A549 (cell line): Measurements from ENCODE around the gene ZNF484. TPM values are rescaled to one million over a fixed set of nuclear protein-coding genes. Genes with fewer than 3 reads are reported as not detected.
"Not testable (repeated sequence)": the region's sequence is repeated elsewhere in the genome, so short reads cannot be mapped to it uniquely, and the experiment has no call there.

ENCODE experiments used
- ATAC-seq, 2 experiments: fragments of 200-7000 bp in 1 of 2; fragments of >200 bp in 1 of 2; cut with Nextera tagmentation in 1 of 2; cut with Tn5 transposase in 1 of 2; 3 replicates each; pipeline versions ENCODE4 v1.8.0 to v1.9.1; 2018 to 2020; ENCODE audit warnings: mild to moderate bottlenecking in 1 of 2, moderate library complexity in 1 of 2
- CTCF ChIA-PET: fragments of 300-600 bp; sonication (Branson Sonifier 250); formaldehyde crosslinking; extraction: SDS; loops from one replicate; lab custom pipeline; 2021; ENCODE audit warnings: antibody characterized with exemption, inconsistent platforms; lab: Yijun Ruan, JAX
- POLR2A ChIA-PET: fragments of 350-600 bp; formaldehyde crosslinking; extraction: SDS; loops from one replicate; lab custom pipeline; 2021; ENCODE audit warnings: antibody characterized with exemption, inconsistent platforms; lab: Yijun Ruan, JAX
- DNase-seq, 2 experiments: peaks; one replicate each; pipeline versions ENCODE4 v3.0.0 to v3.0.0-alpha.2; 2011 to 2016; ENCODE audit warnings: low read depth in 1 of 2, low spot score in 1 of 2
- FAIRE-seq: peaks from 2 replicates; lab custom pipeline; 2011; peaks lifted over from hg19 to GRCh38; lab: Jason Lieb, UNC
- H3K27ac ChIP-seq, 2 experiments: fragments of >200 bp; sonication (Bioruptor Twin); formaldehyde crosslinking; 3 replicates each; pipeline ENCODE4 v1.5.1; 2016 to 2017
- H3K4me1 ChIP-seq: fragments of >200 bp; sonication (Bioruptor Twin); formaldehyde crosslinking; 3 replicates; pipeline ENCODE4 v1.6.1; 2016
- H3K4me2 ChIP-seq: fragments of >200 bp; sonication (Bioruptor Twin); formaldehyde crosslinking; 3 replicates; pipeline ENCODE4 v1.6.1; 2016
- H3K4me3 ChIP-seq: fragments of >200 bp; sonication (Bioruptor Twin); formaldehyde crosslinking; 3 replicates; pipeline ENCODE4 v1.5.1; 2016
- H3K9me3 ChIP-seq: fragments of >200 bp; sonication (Bioruptor Twin); formaldehyde crosslinking; 3 replicates; pipeline ENCODE4 v1.6.1; 2016
- CBX2 ChIP-seq: fragments of 200-600 bp; sonication (generic); IDR thresholded peaks from 2 replicates; pipeline ENCODE4 v1.6.1; 2016; ENCODE audit warnings: low read depth, mild to moderate bottlenecking, borderline replicate concordance
- CHD2 ChIP-seq: fragments of 150-350 bp; IDR thresholded peaks from 2 replicates; pipeline ENCODE4 v1.6.1; 2014; ENCODE audit warnings: low read length; ENCODE audit not compliant: partially characterized antibody
- CHD4 ChIP-seq: fragments of 200-600 bp; sonication (generic); IDR thresholded peaks from 2 replicates; pipeline ENCODE4 v1.6.1; 2016; ENCODE audit warnings: antibody characterized with exemption, mild to moderate bottlenecking, borderline replicate concordance
- EHF ChIP-seq: fragments of 250-450 bp; sonication (Bioruptor Pico); IDR thresholded peaks from 2 replicates; pipeline ENCODE4 v1.5.0; 2020; ENCODE audit warnings: mild to moderate bottlenecking
- ESRRA ChIP-seq: fragments of 150-350 bp; IDR thresholded peaks from 2 replicates; pipeline ENCODE4 v1.6.1; 2014; ENCODE audit warnings: mild to moderate bottlenecking, low read length, borderline replicate concordance
- FOSB ChIP-seq: fragments of 250-450 bp; sonication (Bioruptor Pico); IDR thresholded peaks from 2 replicates; pipeline ENCODE4 v1.5.0; 2020; ENCODE audit warnings: mild to moderate bottlenecking, moderate library complexity
- GATA3 ChIP-seq: IDR thresholded peaks from 2 replicates; pipeline ENCODE4 v1.6.1; 2012; ENCODE audit warnings: borderline replicate concordance
- HDAC2 ChIP-seq: fragments of 200-600 bp; sonication (generic); IDR thresholded peaks from 2 replicates; pipeline ENCODE4 v1.6.1; 2016
- HEYL ChIP-seq: fragments of 250-450 bp; sonication (Bioruptor Pico); IDR thresholded peaks from 2 replicates; pipeline ENCODE4 v1.8.0; 2021; ENCODE audit warnings: mild to moderate bottlenecking, moderate library complexity
- JUN ChIP-seq, 2 experiments: fragments of >200 bp; sonication (Bioruptor Twin); formaldehyde crosslinking; IDR thresholded peaks; 2 replicates in 1 of 2; 3 replicates in 1 of 2; pipeline ENCODE4 v1.6.1; 2016 to 2017
- JUNB ChIP-seq: fragments of >200 bp; sonication (Bioruptor Twin); formaldehyde crosslinking; IDR thresholded peaks from 2 replicates; pipeline ENCODE4 v1.6.1; 2016
- MAZ ChIP-seq: fragments of 150-350 bp; IDR thresholded peaks from 2 replicates; pipeline ENCODE4 v1.6.1; 2014; ENCODE audit warnings: antibody characterized with exemption, low read depth, low read length, borderline replicate concordance
- MYC ChIP-seq: IDR thresholded peaks from 2 replicates; pipeline ENCODE4 v1.6.1; 2012; ENCODE audit warnings: mild to moderate bottlenecking, inconsistent platforms, low read length, improper control_type of control experiment, borderline replicate concordance
- PHF8 ChIP-seq: fragments of 200-600 bp; sonication (generic); IDR thresholded peaks from 2 replicates; pipeline ENCODE4 v1.6.1; 2016; ENCODE audit warnings: low read depth, mild to moderate bottlenecking, antibody characterized with exemption, moderate library complexity, borderline replicate concordance
- RAD21 ChIP-seq, 2 experiments: fragments of >200 bp in 1 of 2; sonication (Bioruptor Twin) in 1 of 2; formaldehyde crosslinking in 1 of 2; IDR thresholded peaks in 1 of 2; conservative IDR thresholded peaks in 1 of 2; 2 replicates in 1 of 2; 3 replicates in 1 of 2; pipeline ENCODE4 v1.6.1; 2012 to 2018; ENCODE audit warnings: inconsistent platforms in 1 of 2
- RCOR1 ChIP-seq: fragments of 150-350 bp; IDR thresholded peaks from 2 replicates; pipeline ENCODE4 v1.6.1; 2014; ENCODE audit warnings: antibody characterized with exemption, low read length, low read depth
- RNF2 ChIP-seq: fragments of 200-600 bp; sonication (generic); IDR thresholded peaks from 2 replicates; pipeline ENCODE4 v1.6.1; 2016; ENCODE audit warnings: low read depth, mild to moderate bottlenecking, antibody characterized with exemption, moderate library complexity, borderline replicate concordance
- TP53 ChIP-seq: fragments of 250-450 bp; sonication (Bioruptor Pico); IDR thresholded peaks from 2 replicates; pipeline ENCODE4 v1.5.0; 2021; ENCODE audit warnings: mild to moderate bottlenecking, moderate library complexity
- ZFP36 ChIP-seq: fragments of 450-650 bp; IDR thresholded peaks from 2 replicates; pipeline ENCODE4 v1.6.1; 2014; ENCODE audit warnings: borderline replicate concordance; ENCODE audit not compliant: partially characterized antibody
- ZSCAN20 ChIP-seq: fragments of 250-450 bp; sonication (Bioruptor Pico); IDR thresholded peaks from 2 replicates; pipeline ENCODE4 v1.8.0; 2022; ENCODE audit warnings: mild to moderate bottlenecking, moderate library complexity
- WGBS: methylation state at CpG from one replicate; pipeline ENCODE4 v1.1.6; 2017; ENCODE audit errors: missing lambda C conversion rate; 5-methylcytosine and 5-hydroxymethylcytosine counted together
- polyA plus RNA-seq, 4 experiments: library from polyadenylated mRNA; depleted of rRNA in 3 of 4; stranded (reverse); fragments of >200 nt; fragmentation: RNase III in 1 of 4; extraction: RNeasy Plus Mini Kit Qiagen cat#74134 plus additional on column Dnase treatment in 1 of 4; gene quantifications; 2 replicates in 3 of 4; 3 replicates in 1 of 4; pipeline ENCODE4 v1.2.3, GENCODE V29; 2011 to 2017
- TF ChIP-seq, protein P1 (sequence below): fragments of >200 bp; sonication (Bioruptor Twin); formaldehyde crosslinking; IDR thresholded peaks from 2 replicates; pipeline ENCODE4 v1.6.1; 2016
- TF ChIP-seq, protein P2 (sequence below): fragments of >200 bp; sonication (Bioruptor Twin); formaldehyde crosslinking; IDR thresholded peaks from 3 replicates; pipeline ENCODE4 v1.6.1; 2016
- TF ChIP-seq, protein P3 (sequence below): fragments of 250-450 bp; sonication (Bioruptor Pico); IDR thresholded peaks from 2 replicates; pipeline ENCODE4 v1.5.0; 2021; ENCODE audit warnings: mild to moderate bottlenecking, moderate library complexity, borderline replicate concordance

ZNF484 gene
- polyA plus RNA-seq, 2 of the 4 experiments (the other 2 are of a cell fraction), result 2.3 to 5.6 TPM

DNA sequence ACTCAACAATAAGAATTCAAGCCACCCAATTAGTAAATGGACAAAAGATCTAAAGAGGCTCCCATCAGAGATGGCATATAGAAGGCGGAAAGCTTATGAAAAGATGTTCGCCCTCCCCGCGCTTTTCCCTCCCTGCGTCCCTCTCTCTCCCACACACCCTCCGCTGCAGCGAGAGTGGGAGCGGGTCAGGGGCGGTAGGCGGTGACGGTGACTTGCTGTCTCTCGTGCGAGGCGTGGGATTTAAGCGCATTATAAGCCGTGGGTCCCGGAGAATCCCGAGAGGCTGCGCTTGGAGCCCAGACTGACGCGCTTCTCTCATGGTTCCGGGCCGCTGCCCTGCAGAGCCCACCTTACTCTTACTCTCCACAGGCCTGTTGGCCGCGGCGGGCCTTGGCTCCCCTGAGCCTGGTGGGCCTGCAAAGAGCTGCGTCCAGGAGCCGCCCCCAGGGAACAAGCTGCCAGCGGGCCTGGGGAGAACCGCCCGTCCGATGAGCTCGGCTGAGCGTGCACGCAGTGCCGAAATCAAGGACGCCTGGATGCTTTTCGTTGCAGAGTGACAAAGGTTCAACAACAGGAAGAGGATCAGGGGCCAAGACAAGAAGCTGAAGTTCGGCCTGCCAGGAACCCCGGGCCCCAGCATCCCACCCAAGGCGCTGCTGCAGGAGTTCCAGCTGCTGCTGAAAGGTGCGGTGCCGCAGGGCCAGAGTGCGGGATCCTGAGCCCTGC, 70.6 kb downstream of the ZNF484 start:
- 32% methylated on average over 37 of the region's 44 CpGs for WGBS
- CTCF ChIA-PET, result interaction anchor here (1.9 kb wide), 1 partner anchor 15 kb away, joined by 8 read pairs; no protein-coding TSS in a partner anchor
- FAIRE-seq, result no peak

DNA sequence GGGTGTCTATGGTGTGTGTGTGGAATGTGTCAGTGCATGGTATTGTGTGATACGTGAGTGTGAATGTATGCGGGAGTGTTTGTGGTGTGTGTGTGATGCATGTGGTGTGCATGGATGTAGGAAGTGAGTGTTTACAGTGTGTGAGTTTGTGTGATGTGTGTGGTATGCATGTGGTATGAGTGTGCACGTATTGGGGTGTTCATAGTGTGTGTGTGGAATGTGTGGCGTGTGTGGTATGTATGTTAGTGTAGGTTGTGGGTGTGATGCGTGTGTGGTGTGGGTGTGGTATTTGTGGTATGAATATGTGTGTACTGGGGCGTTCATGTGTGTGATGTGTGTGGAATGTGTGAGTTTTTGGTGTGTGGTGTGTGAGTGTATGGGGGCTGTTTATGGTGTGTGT, 73.1 kb downstream of the ZNF484 start:
- Histone ChIP-seq H3K9me3 (no peaks in the 10 kb centered on the region), H3K4me1 (peaks cover 22% of the 10 kb centered on the region), H3K27ac (no peak overlapping the region), H3K4me2 (no peak overlapping the region), H3K4me3 (no peak overlapping the region)
- WGBS, result 49% methylated on average over 6 of the region's 6 CpGs
- ATAC-seq (no peak), FAIRE-seq (no peak)
- ChIA-PET POLR2A (no interaction called here), CTCF (no interaction called here)
- no peak for TF ChIP-seq EHF
- no peak for TF ChIP-seq RCOR1
- TF ChIP-seq MAZ, result no peak
- no peak for TF ChIP-seq HEYL (CRISPR knock-in tag)
- TF ChIP-seq, all 56 proteins: peak for 0
- no peak for DNase-seq

More for the DNA sequence above, 70.6 kb downstream of the ZNF484 start:
- Histone ChIP-seq H3K27ac (no peak overlapping the region), H3K4me1 (peaks cover 22% of the 10 kb centered on the region), H3K9me3 (no peaks in the 10 kb centered on the region), H3K4me2 (peak overlapping the region; percentile 91; the same call in 2 of the 3 replicates), H3K4me3 (no peak overlapping the region; the same call in 2 of the 3 replicates)
- POLR2A ChIA-PET, result no interaction called here
- no peak for TF ChIP-seq HDAC2
- TF ChIP-seq RNF2, result 0 out of 2 replicates have a peak, but pooled peaks have one; percentile 61
- no peak for DNase-seq
- no peak; a peak in 1 of 6 replicates for ATAC-seq

DNA sequence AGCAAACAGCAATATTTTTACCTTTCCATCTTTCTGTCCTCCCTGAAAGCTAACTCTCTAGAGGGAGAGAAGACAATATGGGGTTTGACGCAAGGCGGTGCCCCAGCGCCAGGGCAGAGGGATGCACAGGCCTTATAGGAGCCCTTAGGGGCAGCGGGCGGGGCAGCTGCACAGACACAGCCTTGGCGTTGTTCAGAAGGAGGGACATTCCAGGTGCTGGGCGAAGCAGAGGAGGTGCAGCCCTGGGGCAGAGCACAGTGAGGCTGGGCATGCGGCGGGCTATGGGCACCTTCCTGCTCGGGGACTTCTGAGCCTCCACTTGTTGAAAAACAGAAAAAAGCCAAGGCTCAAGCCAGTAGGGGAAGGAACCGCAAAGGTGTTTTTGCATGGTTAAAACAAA, 79.5 kb downstream of the ZNF484 start:
- ATAC-seq, result no peak
- no peak for TF ChIP-seq TP53 (CRISPR knock-in tag)
- TF ChIP-seq FOSB (CRISPR knock-in tag), result no peak
- no peak for TF ChIP-seq ZSCAN20 (CRISPR knock-in tag)
- TF ChIP-seq, protein P1, sequence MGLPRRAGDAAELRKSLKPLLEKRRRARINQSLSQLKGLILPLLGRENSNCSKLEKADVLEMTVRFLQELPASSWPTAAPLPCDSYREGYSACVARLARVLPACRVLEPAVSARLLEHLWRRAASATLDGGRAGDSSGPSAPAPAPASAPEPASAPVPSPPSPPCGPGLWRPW, result no peak
- TF ChIP-seq CHD4, result no peak
- TF ChIP-seq, protein P2, sequence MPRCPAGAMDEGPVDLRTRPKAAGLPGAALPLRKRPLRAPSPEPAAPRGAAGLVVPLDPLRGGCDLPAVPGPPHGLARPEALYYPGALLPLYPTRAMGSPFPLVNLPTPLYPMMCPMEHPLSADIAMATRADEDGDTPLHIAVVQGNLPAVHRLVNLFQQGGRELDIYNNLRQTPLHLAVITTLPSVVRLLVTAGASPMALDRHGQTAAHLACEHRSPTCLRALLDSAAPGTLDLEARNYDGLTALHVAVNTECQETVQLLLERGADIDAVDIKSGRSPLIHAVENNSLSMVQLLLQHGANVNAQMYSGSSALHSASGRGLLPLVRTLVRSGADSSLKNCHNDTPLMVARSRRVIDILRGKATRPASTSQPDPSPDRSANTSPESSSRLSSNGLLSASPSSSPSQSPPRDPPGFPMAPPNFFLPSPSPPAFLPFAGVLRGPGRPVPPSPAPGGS, result no peak
- TF ChIP-seq HDAC2, result no peak
- TF ChIP-seq PHF8, result no peak
- no peak for TF ChIP-seq GATA3
- TF ChIP-seq CBX2, result no peak
- TF ChIP-seq MYC, result no peak
- no peak for TF ChIP-seq ZFP36
- TF ChIP-seq, protein P3, sequence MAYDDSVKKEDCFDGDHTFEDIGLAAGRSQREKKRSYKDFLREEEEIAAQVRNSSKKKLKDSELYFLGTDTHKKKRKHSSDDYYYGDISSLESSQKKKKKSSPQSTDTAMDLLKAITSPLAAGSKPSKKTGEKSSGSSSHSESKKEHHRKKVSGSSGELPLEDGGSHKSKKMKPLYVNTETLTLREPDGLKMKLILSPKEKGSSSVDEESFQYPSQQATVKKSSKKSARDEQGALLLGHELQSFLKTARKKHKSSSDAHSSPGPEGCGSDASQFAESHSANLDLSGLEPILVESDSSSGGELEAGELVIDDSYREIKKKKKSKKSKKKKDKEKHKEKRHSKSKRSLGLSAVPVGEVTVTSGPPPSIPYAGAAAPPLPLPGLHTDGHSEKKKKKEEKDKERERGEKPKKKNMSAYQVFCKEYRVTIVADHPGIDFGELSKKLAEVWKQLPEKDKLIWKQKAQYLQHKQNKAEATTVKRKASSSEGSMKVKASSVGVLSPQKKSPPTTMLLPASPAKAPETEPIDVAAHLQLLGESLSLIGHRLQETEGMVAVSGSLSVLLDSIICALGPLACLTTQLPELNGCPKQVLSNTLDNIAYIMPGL (CRISPR knock-in tag), result no peak
- TF ChIP-seq JUN (IDR thresholded peaks at IDR 0.05), result no peak
- TF ChIP-seq RAD21 (conservative IDR thresholded peaks at IDR 0.05 in 1 of 2, IDR thresholded peaks at IDR 0.05 in 1 of 2), result no peak
- TF ChIP-seq RNF2, result no peak
- TF ChIP-seq ESRRA, result no peak
- no peak for TF ChIP-seq RCOR1
- TF ChIP-seq JUNB, result no peak
- no peak for TF ChIP-seq CHD2
- TF ChIP-seq, all 56 proteins: peak for 0
- Histone ChIP-seq H3K9me3 (no peaks in the 10 kb centered on the region), H3K4me2 (no peak overlapping the region), H3K4me3 (no peak overlapping the region), H3K4me1 (no peaks in the 10 kb centered on the region), H3K27ac (no peak overlapping the region)
- no peak for DNase-seq
- no peak for FAIRE-seq
- WGBS, result 77% methylated on average over 11 of the region's 11 CpGs
- POLR2A ChIA-PET, result no interaction called here
- CTCF ChIA-PET, result interaction anchor here (1.4 to 3.2 kb wide), 4 partner anchors 7 to 82 kb away, joined by 3 to 13 read pairs (median 8); no protein-coding TSS in a partner anchor

DNA sequence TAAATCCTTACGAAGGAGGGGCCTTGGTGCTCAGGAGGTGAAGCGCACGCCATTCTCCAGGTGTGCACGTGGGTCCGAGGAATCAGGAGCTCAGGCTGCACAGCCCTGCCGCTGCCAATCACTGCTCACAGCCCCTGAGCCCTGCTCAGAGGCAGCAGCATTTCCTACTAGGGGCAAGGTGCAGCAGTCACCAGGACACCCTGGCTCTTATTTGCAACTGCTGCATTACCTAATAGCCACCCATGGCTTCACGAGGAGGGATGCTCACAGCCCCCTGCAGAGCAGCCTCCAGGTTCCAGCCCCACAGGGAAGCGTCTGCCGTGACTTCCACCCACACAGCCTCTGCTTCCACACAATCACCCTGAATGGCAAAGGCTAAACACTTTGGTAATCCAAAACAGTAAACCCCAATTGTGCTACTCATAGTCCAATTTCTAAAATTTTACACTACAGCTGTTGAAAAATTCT, 81.5 kb downstream of the ZNF484 start:
- WGBS, result 44% methylated on average over 9 of the region's 9 CpGs
- H3K4me3 ChIP-seq, H3K4me2 ChIP-seq, H3K27ac ChIP-seq, FAIRE-seq, DNase-seq, H3K4me1 ChIP-seq, H3K9me3 ChIP-seq, POLR2A ChIA-PET: not testable (repeated sequence)
- ATAC-seq, result peak; percentile 15 to 48; a peak in 3 of 6 replicates
- CTCF ChIA-PET, result interaction anchor here (10.5 kb wide), 1 partner anchor 80 kb away, joined by 138 read pairs; no protein-coding TSS in a partner anchor
